ENCODE results near the gene CEND1.

Gene CEND1

GRCh38 chr11:794766-795633, 5.1 kb upstream of the CEND1 start:
- DNase-seq (ENCODE audit: low read depth in 3 of 3), result no peak

- no peak for DNase-seq (ENCODE audit: low read depth in 3 of 3)
Measured at GRCh38 chr11:794013-794765, 4.3 kb upstream of the CEND1 start.

GRCh38 chr11:793556-793955, 3.7 kb upstream of the CEND1 start:
- no peak for DNase-seq (ENCODE audit: low read depth in 3 of 3)

- no peak for DNase-seq (ENCODE audit: low read depth in 3 of 3)
Measured at GRCh38 chr11:792873-793272, 3.0 kb upstream of the CEND1 start.

- no peak for DNase-seq (ENCODE audit: low read depth in 3 of 3)
Measured at GRCh38 chr11:792535-792821, 2.6 kb upstream of the CEND1 start.

- no peak for DNase-seq (ENCODE audit: low read depth in 3 of 3)
Measured at GRCh38 chr11:791658-792534, 2.0 kb upstream of the CEND1 start.

GRCh38 chr11:790721-791564, 1.1 kb upstream of the CEND1 start:
- no peak for DNase-seq (ENCODE audit: low read depth in 3 of 3)

GRCh38 chr11:788953-789940, 643 bp downstream of the CEND1 start:
- DNase-seq (ENCODE audit: low read depth in 3 of 3), result no peak

GRCh38 chr11:788009-788640, 1.8 kb downstream of the CEND1 start:
- DNase-seq (ENCODE audit: low read depth in 3 of 3), result no peak

GRCh38 chr11:787084-787675, 2.7 kb downstream of the CEND1 start:
- no peak for DNase-seq (ENCODE audit: low read depth in 3 of 3)

GRCh38 chr11:786235-787083, 3.4 kb downstream of the CEND1 start:
- DNase-seq (ENCODE audit: low read depth in 3 of 3), result no peak

- DNase-seq (ENCODE audit: low read depth in 3 of 3), result no peak
Measured at GRCh38 chr11:783581-784015, 6.3 kb downstream of the CEND1 start.

- no peak for DNase-seq (ENCODE audit: low read depth in 3 of 3)
Measured at GRCh38 chr11:782264-783174, 7.4 kb downstream of the CEND1 start.

- no peak for DNase-seq (ENCODE audit: low read depth in 3 of 3)
Measured at GRCh38 chr11:779955-780532, 9.8 kb downstream of the CEND1 start.

- DNase-seq (ENCODE audit: low read depth in 3 of 3), result no peak
Measured at GRCh38 chr11:778976-779954, 10.6 kb downstream of the CEND1 start.
